GM12872 (cell line): Measurements from ENCODE around the gene KLHL25.

Source experiments
- TF ChIP-seq, protein P1 (sequence below): IDR thresholded peaks from 3 replicates; pipeline ENCODE4 v1.5.1; 2011; ENCODE audit warnings: low read depth, mild to moderate bottlenecking, low read length, moderate library complexity; ENCODE audit not compliant: insufficient read depth

The KLHL25 gene

GRCh38 chr15:85723960-85724945 is 70.5 kb downstream of the KLHL25 start:
- TF ChIP-seq, protein P1, sequence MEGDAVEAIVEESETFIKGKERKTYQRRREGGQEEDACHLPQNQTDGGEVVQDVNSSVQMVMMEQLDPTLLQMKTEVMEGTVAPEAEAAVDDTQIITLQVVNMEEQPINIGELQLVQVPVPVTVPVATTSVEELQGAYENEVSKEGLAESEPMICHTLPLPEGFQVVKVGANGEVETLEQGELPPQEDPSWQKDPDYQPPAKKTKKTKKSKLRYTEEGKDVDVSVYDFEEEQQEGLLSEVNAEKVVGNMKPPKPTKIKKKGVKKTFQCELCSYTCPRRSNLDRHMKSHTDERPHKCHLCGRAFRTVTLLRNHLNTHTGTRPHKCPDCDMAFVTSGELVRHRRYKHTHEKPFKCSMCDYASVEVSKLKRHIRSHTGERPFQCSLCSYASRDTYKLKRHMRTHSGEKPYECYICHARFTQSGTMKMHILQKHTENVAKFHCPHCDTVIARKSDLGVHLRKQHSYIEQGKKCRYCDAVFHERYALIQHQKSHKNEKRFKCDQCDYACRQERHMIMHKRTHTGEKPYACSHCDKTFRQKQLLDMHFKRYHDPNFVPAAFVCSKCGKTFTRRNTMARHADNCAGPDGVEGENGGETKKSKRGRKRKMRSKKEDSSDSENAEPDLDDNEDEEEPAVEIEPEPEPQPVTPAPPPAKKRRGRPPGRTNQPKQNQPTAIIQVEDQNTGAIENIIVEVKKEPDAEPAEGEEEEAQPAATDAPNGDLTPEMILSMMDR, result no peak

GRCh38 chr15:85722374-85723152 is 72.2 kb downstream of the KLHL25 start:
- TF ChIP-seq, protein P1, result no peak

- TF ChIP-seq, protein P1, result no peak
Observed at GRCh38 chr15:85718981-85719380, 75.7 kb downstream of the KLHL25 start.

GRCh38 chr15:85718271-85718971 is 76.3 kb downstream of the KLHL25 start:
- TF ChIP-seq, protein P1, result no peak

DNA sequence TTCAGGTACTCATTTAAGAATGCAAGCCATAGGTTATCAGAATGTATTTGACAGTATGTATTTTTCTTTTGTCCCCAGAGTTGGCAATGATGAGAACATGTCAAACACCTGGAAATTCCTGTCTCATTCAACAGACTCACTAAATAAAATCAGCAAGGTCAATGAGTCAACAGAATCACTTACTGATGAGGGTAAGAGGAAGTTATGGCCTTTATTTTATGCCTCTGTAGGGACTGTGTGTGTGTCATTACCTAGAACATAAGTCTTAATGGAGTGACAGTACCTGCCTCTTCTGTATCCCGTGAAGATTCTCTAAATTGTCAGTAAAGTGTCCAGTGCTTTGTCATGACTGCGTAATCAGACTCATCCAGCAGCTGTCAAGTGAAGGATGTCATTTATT is 77.5 kb downstream of the KLHL25 start:
- TF ChIP-seq, protein P1, result no peak

GRCh38 chr15:85716261-85716660 is 78.5 kb downstream of the KLHL25 start:
- TF ChIP-seq, protein P1, result no peak
